SU-DHL-6 (cell line): ENCODE results near the gene TRAPPC10.
A peak's percentile ranks its signal among the peaks of the same experiment; 100 is the strongest.

ENCODE experiments used
- H2AFZ ChIP-seq: fragments of 200-600 bp; sonication (generic); 2 replicates; pipeline ENCODE4 v1.6.1; 2014; ENCODE audit warnings: low read depth, mild to moderate bottlenecking, moderate library complexity, mixed read lengths, antibody characterized with exemption, low read length; ENCODE audit not compliant: severe bottlenecking
- H3F3A ChIP-seq: fragments of 200-600 bp; shearing (Covaris generic); 2 replicates; pipeline ENCODE4 v1.6.0; 2016; ENCODE audit warnings: antibody characterized with exemption, mild to moderate bottlenecking; ENCODE audit not compliant: insufficient read depth
- H3K27ac ChIP-seq: fragments of 200-600 bp; sonication (generic); 2 replicates; pipeline ENCODE4 v1.5.1; 2016; ENCODE audit warnings: low read depth, mild to moderate bottlenecking, low read length, moderate library complexity, mixed read lengths
- H3K27me3 ChIP-seq: fragments of 200-600 bp; sonication (generic), shearing (Covaris generic); 2 replicates; pipeline ENCODE4 v1.6.0; 2014; ENCODE audit warnings: mild to moderate bottlenecking, low read length
- H3K36me3 ChIP-seq: fragments of 200-600 bp; sonication (generic); 2 replicates; pipeline ENCODE4 v1.6.1; 2014; ENCODE audit warnings: mild to moderate bottlenecking, low read length, mixed read lengths
- H3K4me2 ChIP-seq: fragments of 300-600, 200-600 bp; shearing (Covaris generic), sonication (generic); 2 replicates; pipeline ENCODE4 v1.6.0; 2014; ENCODE audit warnings: low read length, low read depth, mild to moderate bottlenecking; ENCODE audit not compliant: poor library complexity, severe bottlenecking
- H3K4me3 ChIP-seq: fragments of 200-600 bp; sonication (generic); 2 replicates; pipeline ENCODE4 v1.5.1; 2014; ENCODE audit warnings: antibody characterized with exemption, low read length, mild to moderate bottlenecking, mixed read lengths; ENCODE audit not compliant: insufficient read depth, poor library complexity, severe bottlenecking
- H3K79me2 ChIP-seq: fragments of 200-600 bp; sonication (generic); 2 replicates; pipeline ENCODE4 v1.6.1; 2014; ENCODE audit warnings: mild to moderate bottlenecking, low read length, moderate library complexity; ENCODE audit not compliant: insufficient read depth
- H3K9ac ChIP-seq: fragments of 200-600 bp; sonication (generic); 2 replicates; pipeline ENCODE4 v1.7.0; 2014; ENCODE audit warnings: mild to moderate bottlenecking, low read length
- H3K9me2 ChIP-seq: fragments of 200-600 bp; sonication (generic); replicated peaks from 2 replicates; pipeline ENCODE4 v1.6.1; 2014; ENCODE audit warnings: low read length; ENCODE audit not compliant: insufficient read depth
- H3K9me3 ChIP-seq: fragments of 200-600 bp; sonication (generic); 2 replicates; pipeline ENCODE4 v1.6.1; 2014; ENCODE audit warnings: low read length, mixed read lengths; ENCODE audit not compliant: insufficient read depth
- H4K20me1 ChIP-seq: fragments of 200-600 bp; sonication (generic); 2 replicates; pipeline ENCODE4 v1.6.1; 2014; ENCODE audit warnings: low read depth, mild to moderate bottlenecking, antibody characterized with exemption, low read length, moderate library complexity, mixed read lengths
- EZH2phosphoT487 ChIP-seq: fragments of 200-600 bp; sonication (generic), shearing (Covaris generic); conservative IDR thresholded peaks from 2 replicates; pipeline ENCODE4 v1.6.1; 2018; ENCODE audit warnings: mild to moderate bottlenecking, antibody characterized with exemption, low read length, moderate library complexity, mixed read lengths
- TF ChIP-seq, protein P1 (sequence below): fragments of 200-600 bp; sonication (generic); IDR thresholded peaks from one replicate; pipeline ENCODE4 v1.5.1; 2017; ENCODE audit warnings: antibody characterized with exemption, mild to moderate bottlenecking, low read length, moderate library complexity; ENCODE audit not compliant: insufficient read depth, poor library complexity, severe bottlenecking

Gene TRAPPC10

DNA sequence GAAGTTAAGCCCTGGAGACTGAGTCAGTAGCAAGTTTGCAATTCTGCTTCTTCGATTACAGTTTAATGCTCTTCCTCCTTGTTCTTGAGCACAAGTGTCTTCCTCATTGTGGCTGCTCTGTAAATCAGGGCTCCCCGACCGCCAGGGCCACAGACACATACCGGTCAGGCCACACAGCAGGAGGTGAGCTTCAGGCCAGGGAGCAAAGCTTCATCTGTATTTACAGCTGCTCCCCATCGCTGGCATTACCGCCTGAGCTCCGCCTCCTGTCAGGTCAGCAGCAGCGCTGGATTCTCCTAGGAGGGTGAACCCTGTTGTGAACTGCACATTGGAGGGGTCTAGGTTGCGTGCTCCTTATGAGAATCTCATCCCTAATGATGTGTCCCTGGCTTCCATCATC is 1.7 kb upstream of the TRAPPC10 start:
- Histone ChIP-seq H3K9me2 (no peaks in the 10 kb centered on the region), H3K4me2 (no peak overlapping the region), H3K36me3 (no peaks in the 10 kb centered on the region), H3K9ac (no peak overlapping the region), H3F3A (peaks cover 19% of the 10 kb centered on the region), H3K4me3 (no peak overlapping the region), H3K79me2 (peaks cover 30% of the 10 kb centered on the region), H4K20me1 (peaks cover 9% of the 10 kb centered on the region; the same call in 1 of the 2 replicates), H3K9me3 (no peaks in the 10 kb centered on the region), H2AFZ (no peak overlapping the region), H3K27ac (no peak overlapping the region), H3K27me3 (no peaks in the 10 kb centered on the region)
- TF ChIP-seq EZH2phosphoT487, result no peak
- TF ChIP-seq, protein P1, sequence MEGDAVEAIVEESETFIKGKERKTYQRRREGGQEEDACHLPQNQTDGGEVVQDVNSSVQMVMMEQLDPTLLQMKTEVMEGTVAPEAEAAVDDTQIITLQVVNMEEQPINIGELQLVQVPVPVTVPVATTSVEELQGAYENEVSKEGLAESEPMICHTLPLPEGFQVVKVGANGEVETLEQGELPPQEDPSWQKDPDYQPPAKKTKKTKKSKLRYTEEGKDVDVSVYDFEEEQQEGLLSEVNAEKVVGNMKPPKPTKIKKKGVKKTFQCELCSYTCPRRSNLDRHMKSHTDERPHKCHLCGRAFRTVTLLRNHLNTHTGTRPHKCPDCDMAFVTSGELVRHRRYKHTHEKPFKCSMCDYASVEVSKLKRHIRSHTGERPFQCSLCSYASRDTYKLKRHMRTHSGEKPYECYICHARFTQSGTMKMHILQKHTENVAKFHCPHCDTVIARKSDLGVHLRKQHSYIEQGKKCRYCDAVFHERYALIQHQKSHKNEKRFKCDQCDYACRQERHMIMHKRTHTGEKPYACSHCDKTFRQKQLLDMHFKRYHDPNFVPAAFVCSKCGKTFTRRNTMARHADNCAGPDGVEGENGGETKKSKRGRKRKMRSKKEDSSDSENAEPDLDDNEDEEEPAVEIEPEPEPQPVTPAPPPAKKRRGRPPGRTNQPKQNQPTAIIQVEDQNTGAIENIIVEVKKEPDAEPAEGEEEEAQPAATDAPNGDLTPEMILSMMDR, result no peak

DNA sequence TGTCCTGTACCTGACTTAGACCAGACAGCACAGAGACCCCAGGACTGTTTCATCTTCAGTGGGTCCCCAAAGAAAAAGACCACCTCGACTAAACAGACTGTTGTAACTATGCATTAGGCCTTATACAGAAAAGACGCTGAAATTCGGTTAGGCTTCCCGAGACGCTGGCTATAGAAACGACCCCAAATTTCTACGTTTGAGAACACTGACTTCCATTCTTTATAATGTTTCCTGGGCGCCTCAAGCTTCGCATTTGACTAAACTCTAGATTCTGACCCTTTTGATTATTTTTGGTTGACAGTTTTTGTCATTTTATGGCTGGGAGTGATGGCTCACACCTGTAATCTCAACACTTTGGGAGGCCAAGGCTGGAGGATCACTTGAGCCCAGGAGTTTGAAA is 986 bp upstream of the TRAPPC10 start:
- Histone ChIP-seq H2AFZ (peak overlapping the region; percentile 37), H3K9me3 (no peaks in the 10 kb centered on the region), H3K4me2 (peak overlapping the region; percentile 84), H4K20me1 (peaks cover 9% of the 10 kb centered on the region; the same call in 1 of the 2 replicates), H3K4me3 (peak overlapping the region; percentile 75), H3K9me2 (no peaks in the 10 kb centered on the region), H3K27ac (no peak overlapping the region), H3K36me3 (no peaks in the 10 kb centered on the region), H3K27me3 (no peaks in the 10 kb centered on the region), H3F3A (peaks cover 19% of the 10 kb centered on the region), H3K79me2 (peaks cover 37% of the 10 kb centered on the region), H3K9ac (peak overlapping the region; percentile 92)
- TF ChIP-seq EZH2phosphoT487, result no peak
- TF ChIP-seq, protein P1, result no peak

- Histone ChIP-seq H3K79me2 (peaks cover 53% of the 10 kb centered on the region), H2AFZ (no peak overlapping the region)
Measured at GRCh38 chr21:44012474-44013379, 618 bp downstream of the TRAPPC10 start.

More at GRCh38 chr21:44012474-44013379, 618 bp downstream of the TRAPPC10 start:
- peak overlapping the region; percentile 75 for H3K4me3 ChIP-seq
- H3K27ac ChIP-seq, result peak overlapping the region; percentile 76
- no peaks in the 10 kb centered on the region for H3K36me3 ChIP-seq
- peaks cover 19% of the 10 kb centered on the region for H3F3A ChIP-seq
- no peaks in the 10 kb centered on the region for H3K9me3 ChIP-seq
- no peak for TF ChIP-seq EZH2phosphoT487
- TF ChIP-seq, protein P1, result peak; percentile 53
- H3K9me2 ChIP-seq, result no peaks in the 10 kb centered on the region
- peaks cover 12% of the 10 kb centered on the region; the same call in 1 of the 2 replicates for H4K20me1 ChIP-seq
- H3K4me2 ChIP-seq, result peak overlapping the region; percentile 90
- H3K27me3 ChIP-seq, result no peaks in the 10 kb centered on the region
- H3K9ac ChIP-seq, result peak overlapping the region; percentile 92
